HK-2 (cell line): ENCODE measurements around the gene SMAD9.

ENCODE experiments used
- DNase-seq: peaks from one replicate; pipeline ENCODE4 v3.0.0-alpha.2; 2018; ENCODE audit not compliant: unreplicated experiment

SMAD9 gene

DNA sequence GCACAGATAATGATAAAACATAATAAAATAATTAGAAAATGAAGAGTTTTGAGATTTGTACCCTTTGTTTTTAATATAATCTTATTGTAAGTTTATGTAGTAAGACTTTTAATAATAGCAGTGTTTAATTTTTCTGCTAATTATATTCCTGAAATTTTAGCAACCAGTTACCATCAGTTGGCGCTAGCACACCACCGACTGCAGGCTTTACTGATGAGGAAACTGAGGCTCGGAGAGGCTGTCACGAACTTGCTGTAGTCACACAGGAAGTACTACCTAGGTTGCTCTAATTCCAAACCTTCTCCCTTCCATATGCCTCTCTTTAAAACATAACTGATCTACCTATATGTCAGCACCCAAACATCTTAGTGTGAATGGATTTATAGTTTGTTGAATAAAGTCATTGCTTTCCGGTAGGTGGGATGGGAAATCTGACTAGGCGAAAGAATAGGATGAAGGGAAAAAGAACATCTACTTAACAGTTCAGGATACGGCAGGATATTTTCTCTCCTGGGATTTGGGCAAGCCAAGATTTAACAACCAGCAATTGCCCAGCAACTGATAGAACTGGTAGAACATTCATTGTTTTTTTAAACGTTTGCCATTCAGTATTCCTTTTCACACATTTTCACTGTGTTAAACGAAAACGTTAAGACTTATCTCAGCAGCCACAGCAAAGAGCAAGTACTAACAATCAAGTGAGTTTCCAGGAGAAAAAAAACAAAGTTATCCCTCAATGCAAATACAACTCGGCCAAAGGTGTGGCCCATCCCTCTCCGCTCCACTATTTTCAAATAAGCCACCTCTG, 101.8 kb downstream of the SMAD9 start:
- DNase-seq = no peak

DNA sequence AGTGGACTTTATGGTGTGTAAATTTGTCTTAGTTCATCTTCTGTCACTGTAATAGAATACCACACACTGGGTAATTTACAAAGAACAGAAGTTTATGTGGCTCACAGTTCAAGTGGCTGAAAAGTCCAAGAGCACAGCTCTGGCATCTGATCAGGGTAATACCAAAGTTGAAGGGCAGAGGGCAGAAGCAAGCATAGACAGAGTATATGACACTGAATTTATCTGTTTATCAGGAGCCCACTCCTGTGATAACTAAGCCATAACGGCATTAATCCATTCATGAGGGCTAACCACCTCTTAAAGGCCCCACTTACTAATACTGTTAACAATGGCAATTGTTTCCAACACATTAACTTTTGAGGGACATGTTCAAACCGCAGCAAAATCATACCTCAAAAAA, 105.0 kb downstream of the SMAD9 start:
- no peak for DNase-seq

DNA sequence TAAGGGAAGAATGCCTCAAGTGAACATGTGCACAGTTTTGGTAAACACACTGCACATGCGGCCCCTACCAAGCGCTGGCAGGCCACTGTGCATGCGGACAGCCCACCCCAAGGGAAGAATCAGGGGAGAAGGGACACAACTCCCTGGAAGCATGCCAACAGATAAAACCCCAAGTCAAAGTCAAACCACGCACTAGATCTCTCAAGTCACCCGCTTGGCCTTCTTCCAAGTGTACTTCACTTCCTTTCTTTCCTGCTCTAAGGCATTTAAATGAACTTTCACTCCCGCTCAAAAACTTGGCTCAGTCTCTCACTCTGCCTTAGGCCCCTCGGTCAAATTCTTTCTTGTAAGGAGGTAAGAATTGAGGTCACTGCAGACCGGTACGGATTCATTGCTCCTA, 105.6 kb downstream of the SMAD9 start:
- no peak for DNase-seq

DNA sequence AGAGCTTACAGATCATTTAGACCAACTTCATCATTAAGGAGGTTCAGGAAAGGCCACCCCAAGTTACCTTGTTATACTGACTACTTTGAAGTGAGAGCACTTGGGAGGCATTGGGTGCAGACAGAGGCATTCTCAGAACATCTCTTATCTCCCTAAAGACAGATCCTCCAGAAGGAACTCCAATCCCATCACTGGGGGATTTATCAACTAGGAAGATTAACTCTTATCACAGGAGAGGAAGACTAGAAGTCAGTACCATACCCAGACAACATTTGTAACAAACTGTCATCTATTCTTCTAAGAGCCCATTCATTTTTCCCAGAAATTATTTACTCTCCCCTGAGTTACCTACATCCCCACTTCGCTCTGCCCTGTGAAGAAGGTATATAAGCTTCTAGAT, 106.8 kb downstream of the SMAD9 start:
- no peak for DNase-seq

DNA sequence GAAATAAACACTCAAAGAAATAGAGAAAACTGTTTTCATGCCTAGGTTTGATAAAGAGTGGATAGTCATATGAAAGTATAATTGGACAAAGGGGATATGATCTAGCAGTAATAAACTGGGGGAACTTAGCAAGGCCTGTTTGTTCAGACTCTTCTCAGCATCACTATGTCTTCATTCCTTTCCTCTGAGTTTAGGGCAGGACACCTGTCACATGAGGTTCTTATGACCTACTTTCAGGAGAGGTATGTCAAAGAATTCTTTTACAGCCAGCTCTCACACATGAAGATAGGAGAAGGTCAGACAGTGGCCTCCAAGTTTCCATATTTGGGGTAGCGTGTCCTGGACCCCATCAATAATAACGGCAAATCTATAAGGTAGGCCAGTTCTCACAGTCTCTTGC, 112.4 kb downstream of the SMAD9 start:
- no peak for DNase-seq

DNA sequence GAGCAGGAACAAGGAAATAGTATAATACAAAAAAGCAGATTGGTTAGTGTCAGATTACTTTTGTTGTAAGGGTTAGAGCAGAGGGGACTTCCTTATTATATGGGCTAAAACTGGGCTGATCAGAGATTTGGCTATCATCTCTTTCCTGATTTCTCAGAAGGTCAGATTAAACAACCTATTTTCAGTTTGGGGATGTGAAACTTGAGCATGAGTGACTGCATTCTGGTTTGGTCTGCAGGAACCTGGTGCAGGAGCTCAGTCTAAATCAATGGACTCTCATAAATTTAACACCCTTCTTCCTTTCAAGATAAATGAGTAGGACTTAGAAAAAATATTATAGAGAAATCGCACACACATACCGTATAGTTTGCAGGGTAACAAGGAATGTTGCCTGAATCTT, 113.9 kb downstream of the SMAD9 start:
- DNase-seq = no peak

DNA sequence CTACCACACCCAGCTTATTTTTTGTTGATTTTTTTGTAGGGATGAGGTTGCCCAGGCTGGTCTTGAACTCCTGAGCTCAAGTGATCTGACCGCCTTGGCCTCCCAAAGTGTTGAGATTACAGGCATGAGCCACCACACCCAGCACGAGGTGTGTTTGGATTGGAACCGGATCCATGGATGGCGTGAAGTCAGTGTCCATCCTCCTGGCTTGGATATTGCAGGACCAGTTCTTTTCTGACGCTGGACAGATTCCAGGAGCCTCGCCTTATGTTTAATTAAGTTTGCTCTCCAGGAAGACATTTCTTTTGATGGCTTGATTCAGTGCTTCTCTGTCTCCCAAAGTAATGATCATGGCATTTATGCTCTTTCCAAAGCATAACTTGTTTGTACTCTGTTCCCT, 115.5 kb downstream of the SMAD9 start:
- no peak for DNase-seq

DNA sequence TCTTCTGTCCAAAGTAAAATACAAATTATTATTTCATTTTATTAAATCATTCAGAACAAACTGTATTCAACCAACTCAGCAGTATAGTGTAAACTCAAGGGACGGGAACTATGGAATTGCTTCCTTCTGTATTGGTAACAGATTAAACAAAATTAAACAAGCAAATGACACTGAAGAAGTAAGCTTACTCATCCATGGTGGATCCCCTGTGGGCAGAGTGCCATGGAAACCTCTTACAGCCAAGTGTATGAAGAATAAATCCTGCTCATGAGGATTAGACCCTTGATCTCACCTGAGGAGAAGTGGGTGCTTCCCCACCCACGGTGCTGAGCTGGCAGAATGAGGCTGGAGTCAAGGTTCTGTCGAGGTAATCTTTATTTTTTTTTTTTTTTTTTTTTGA, 119.0 kb downstream of the SMAD9 start:
- peak; percentile 32 for DNase-seq

DNA sequence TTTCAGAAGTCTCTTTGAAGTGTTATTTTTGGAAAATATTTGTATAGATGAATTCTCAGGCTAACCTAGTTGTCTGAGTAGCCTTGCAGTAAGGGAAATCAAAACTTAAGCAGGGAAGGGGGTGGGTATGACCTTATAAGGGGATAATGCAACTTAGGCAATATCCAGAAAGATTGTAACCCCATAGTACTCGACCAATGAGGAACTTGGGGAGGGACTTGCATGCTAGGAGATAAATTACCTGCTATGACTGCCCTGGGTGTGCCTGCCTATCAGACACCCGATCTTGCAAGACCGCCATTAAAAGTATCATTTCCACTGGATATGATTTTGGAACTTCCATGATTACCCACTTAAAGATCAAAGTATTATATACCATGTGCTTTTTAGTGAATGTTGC, 124.0 kb downstream of the SMAD9 start:
- no peak for DNase-seq

DNA sequence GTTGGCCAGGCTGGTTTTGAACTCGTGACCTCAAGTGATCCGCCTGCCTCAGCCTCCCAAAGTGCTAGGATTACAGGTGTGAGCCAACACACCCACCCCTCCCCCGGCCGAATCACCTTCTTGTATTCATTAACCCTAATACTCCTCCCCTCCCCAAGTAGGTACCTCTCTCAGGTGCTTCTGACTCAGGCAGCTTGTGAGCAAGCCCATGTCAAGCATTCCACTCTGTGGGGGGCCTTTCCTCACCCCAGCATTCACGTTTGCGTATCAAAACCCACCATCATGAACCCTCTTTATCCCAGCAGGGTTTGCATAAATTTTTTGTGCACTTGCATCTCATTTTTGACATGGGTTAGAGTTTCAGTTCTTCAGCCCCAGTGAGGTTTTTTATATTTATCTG, 124.6 kb downstream of the SMAD9 start:
- no peak for DNase-seq
